Esophagus muscularis mucosa (tissue), 4 donors: ENCODE results near the gene PSMG4. TPM values are rescaled to one million over a fixed set of nuclear protein-coding genes. Genes with fewer than 3 reads are reported as not detected.

ENCODE experiments used
- DNase-seq: peaks from one replicate; pipeline ENCODE4 v3.0.0-alpha.2; 2017; ENCODE audit errors: extremely low spot score
- H3K27ac ChIP-seq, 4 donors: fragments of 200-600 bp; sonication (generic); replicated peaks in 1 of 4; 1 replicate in 3 of 4; 2 replicates in 1 of 4; pipeline ENCODE4 v1.5.1; 2016 to 2019; ENCODE audit warnings: mild to moderate bottlenecking in 1 of 4
- H3K27me3 ChIP-seq, 4 donors: fragments of 200-600 bp; sonication (generic); one replicate each; pipeline versions ENCODE4 v1.5.1 to v1.6.0; 2016 to 2019
- H3K36me3 ChIP-seq, 4 donors: fragments of 200-600 bp; sonication (generic); one replicate each; pipeline ENCODE4 v1.5.1; 2016 to 2019
- H3K4me1 ChIP-seq, 4 donors: fragments of 200-600 bp; sonication (generic); one replicate each; pipeline ENCODE4 v1.5.1; 2016 to 2019
- H3K4me3 ChIP-seq, 4 donors: fragments of 200-600 bp; sonication (generic); 1 replicate in 2 of 4; 2 replicates in 2 of 4; pipeline ENCODE4 v1.5.1; 2016 to 2019; ENCODE audit warnings: mild to moderate bottlenecking in 4 of 4, moderate library complexity in 1 of 4
- H3K9me3 ChIP-seq, 4 donors: fragments of 200-600 bp; sonication (generic); 1 replicate in 3 of 4; 2 replicates in 1 of 4; pipeline ENCODE4 v1.5.1; 2016 to 2019
- CTCF ChIP-seq, 3 experiments: fragments of 200-600 bp in 2 of 3; fragments of 450-650 bp in 1 of 3; sonication (generic) in 2 of 3; IDR thresholded peaks; one replicate each; pipeline ENCODE4 v1.5.1; 2017 to 2019; ENCODE audit warnings: antibody characterized with exemption in 3 of 3, mild to moderate bottlenecking in 2 of 3, moderate library complexity in 1 of 3
- EP300 ChIP-seq: sonication (generic); formaldehyde crosslinking; IDR thresholded peaks from one replicate; pipeline ENCODE4 v1.6.1; 2017; ENCODE audit warnings: antibody characterized with exemption
- POLR2A ChIP-seq: fragments of 450-650 bp; IDR thresholded peaks from one replicate; pipeline ENCODE4 v1.6.1; 2017; ENCODE audit warnings: antibody characterized with exemption, moderate library complexity, mild to moderate bottlenecking, low read depth
- POLR2AphosphoS5 ChIP-seq, 2 donors: sonication (generic); formaldehyde crosslinking; IDR thresholded peaks; one replicate each; pipeline ENCODE4 v1.6.1; 2017; ENCODE audit warnings: antibody characterized with exemption in 2 of 2
- WGBS: methylation state at CpG from one replicate; pipeline ENCODE4 v1.1.5; 2018; 5-methylcytosine and 5-hydroxymethylcytosine counted together
- intact Hi-C: fragments of 100-400 bp; cut with DNase I; formaldehyde crosslinking; loops from one replicate; pipeline ENCODE4 v1.15.1; 2023
- total RNA-seq, 4 donors: library from RNA; depleted of rRNA; stranded (reverse); fragments of >200 nt; gene quantifications; one replicate each; pipeline versions ENCODE4 v1.1.0 to v1.2.1, GENCODE V29; 2016

The PSMG4 gene
- total RNA-seq, 4 donors from 2014 or later = 21.4 to 28.6 (median 25.7) TPM

DNA sequence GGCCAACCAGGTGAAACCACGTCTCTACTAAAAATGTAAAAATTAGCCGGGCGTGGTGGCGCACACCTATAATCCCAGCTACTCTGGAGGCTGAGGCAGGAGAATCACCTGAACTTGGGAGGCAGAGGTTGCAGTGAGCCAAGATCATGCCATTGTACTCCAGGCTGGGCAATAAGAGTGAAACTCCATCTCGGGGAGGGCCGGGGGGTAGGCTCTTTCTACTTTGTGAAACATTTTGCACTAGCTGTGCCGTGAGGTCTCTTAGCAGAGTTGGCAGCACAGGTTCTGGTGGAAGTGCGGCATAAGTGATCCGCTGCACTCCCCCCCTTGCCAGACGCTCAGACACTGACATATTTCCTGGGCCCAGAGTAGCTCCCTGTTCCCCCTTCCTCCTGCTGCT lies 24.5 kb downstream of the PSMG4 start:
- no peaks in the 10 kb centered on the region for H3K9me3 ChIP-seq
- 88% methylated on average over 7 of the region's 10 CpGs for WGBS
- TF ChIP-seq POLR2AphosphoS5 (IDR thresholded peaks at IDR 0.05) (no peak), CTCF (IDR thresholded peaks at IDR 0.05) (no peak), POLR2A (no peak), EP300 (no peak)
- H3K27me3 ChIP-seq = no peaks in the 10 kb centered on the region
- peaks cover 21 to 41% (median 39%) of the 10 kb centered on the region in 4 donors for H3K4me1 ChIP-seq
- no peak for DNase-seq
- peak overlapping the region in 3 of 4 donors; percentile 51 to 68 (median 66) for H3K27ac ChIP-seq
- peaks cover 0 to 23% (median 8%) of the 10 kb centered on the region in 4 donors for H3K36me3 ChIP-seq
- H3K4me3 ChIP-seq = no peak overlapping the region
- intact Hi-C loops = loop anchor here (2.0 to 10.0 kb wide), 3 partner anchors 74 to 332 kb away; no protein-coding TSS in a partner anchor

DNA sequence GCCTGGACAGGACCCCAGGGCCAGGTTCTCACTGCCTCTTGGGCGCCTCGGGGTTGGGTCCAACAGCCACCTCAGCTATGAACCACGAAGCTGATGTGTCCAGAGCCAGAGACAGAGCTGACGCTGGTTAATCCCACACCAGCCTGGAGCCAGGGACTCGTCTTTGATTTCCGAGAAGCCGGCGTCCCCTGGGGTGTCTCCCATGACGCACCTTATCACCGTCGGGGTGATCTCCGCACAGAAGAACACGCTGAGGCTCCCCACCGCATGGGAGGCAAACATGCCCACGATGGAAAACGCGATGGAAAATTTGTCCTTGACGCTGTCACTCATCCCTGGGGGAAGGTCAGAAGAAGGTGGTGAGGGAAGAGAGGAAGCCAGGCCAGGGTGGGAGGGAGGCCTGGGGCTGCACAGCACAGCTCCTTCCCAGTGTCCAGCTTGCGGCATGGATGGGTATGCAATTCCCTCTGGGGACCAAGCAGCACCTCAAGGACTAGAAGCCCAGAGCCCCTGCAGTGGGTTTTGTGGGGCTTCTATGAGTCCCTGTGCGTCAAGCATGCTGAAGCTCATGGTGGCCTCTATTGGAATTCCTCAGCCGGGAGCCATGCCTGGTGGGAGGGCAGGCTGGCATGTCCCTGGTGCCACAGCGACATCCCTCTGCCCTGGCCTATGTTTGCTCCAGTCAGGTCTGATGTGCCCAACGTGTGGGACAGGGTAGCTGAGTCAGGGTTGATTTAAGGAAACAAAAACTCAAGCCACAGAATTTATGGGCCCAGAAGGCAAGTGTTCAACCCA lies 25.1 kb downstream of the PSMG4 start:
- Histone ChIP-seq H3K27ac (no peak overlapping the region), H3K9me3 (no peaks in the 10 kb centered on the region), H3K4me3 (no peak overlapping the region), H3K36me3 (peaks cover 0 to 23% (median 8%) of the 10 kb centered on the region in 4 donors), H3K4me1 (peaks cover 21 to 41% (median 39%) of the 10 kb centered on the region in 4 donors), H3K27me3 (no peaks in the 10 kb centered on the region)
- WGBS = 94% methylated on average over 15 of the region's 23 CpGs
- DNase-seq = no peak
- intact Hi-C loops = loop anchor here (2.0 to 10.0 kb wide), 3 partner anchors 73 to 331 kb away; no protein-coding TSS in a partner anchor
- TF ChIP-seq POLR2AphosphoS5 (IDR thresholded peaks at IDR 0.05) (no peak), POLR2A (no peak), EP300 (no peak), CTCF (IDR thresholded peaks at IDR 0.05) (no peak)

DNA sequence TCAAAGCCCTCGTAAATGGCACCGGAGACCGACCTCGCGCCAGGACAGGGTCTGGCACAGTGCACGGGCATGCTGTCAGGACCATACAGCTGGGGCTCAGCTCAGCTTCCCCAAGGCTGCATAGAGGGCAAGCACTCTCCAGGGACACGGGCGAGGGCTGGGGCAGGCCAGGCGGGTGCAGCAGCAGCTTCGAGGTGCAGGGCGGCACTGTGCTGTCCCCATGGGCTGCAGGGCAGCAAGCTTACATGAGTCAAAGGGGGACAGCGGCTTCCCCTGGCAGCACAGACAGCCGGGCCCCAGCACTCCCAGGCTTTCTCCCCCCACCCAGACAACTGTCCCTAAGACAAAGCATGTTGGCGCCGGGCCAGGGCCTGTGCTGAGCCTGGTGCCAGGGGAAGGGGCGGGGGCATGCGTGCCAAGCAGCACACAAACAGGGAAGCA lies 25.7 kb downstream of the PSMG4 start:
- Histone ChIP-seq H3K9me3 (no peaks in the 10 kb centered on the region), H3K36me3 (peaks cover 0 to 23% (median 8%) of the 10 kb centered on the region in 4 donors), H3K4me3 (no peak overlapping the region), H3K27ac (no peak overlapping the region), H3K27me3 (no peaks in the 10 kb centered on the region), H3K4me1 (peaks cover 24 to 44% (median 39%) of the 10 kb centered on the region in 4 donors)
- TF ChIP-seq CTCF (IDR thresholded peaks at IDR 0.05) (no peak), POLR2A (no peak), EP300 (no peak), POLR2AphosphoS5 (IDR thresholded peaks at IDR 0.05) (no peak)
- intact Hi-C loops = loop anchor here (5.0 to 10.0 kb wide), 2 partner anchors 73 to 330 kb away; no protein-coding TSS in a partner anchor
- DNase-seq = no peak
- 83% methylated on average over 14 of the region's 17 CpGs for WGBS

DNA sequence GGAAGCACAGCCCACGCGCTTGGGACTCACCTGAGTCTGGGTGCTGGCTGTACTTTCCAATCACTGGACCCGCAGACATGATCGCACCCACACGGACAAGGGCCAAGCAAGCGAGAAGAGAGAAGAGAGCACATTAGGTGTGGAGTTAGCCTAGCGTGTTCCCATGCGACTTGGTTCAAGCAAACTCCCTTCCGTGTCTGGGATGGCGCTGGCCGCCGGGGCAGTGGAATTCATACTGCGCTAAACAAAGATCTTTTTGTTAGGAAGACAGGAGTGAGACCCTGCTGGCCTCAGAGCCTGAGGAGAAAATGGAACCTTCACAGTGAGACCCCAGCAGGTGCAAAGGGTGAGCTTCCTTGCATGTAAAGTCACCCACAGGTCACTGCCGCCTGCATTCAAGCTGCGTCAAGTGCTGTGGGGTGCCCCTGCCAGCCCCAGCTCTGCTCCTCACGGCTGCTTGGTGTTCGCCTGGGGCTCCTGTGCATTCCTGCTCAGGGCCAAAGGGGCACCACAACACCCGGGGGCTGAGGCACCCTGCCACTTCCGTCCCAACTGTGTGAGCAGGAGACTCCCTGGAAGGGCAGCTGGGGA lies 26.4 kb downstream of the PSMG4 start:
- WGBS = 96% methylated on average over 13 of the region's 19 CpGs
- Histone ChIP-seq H3K4me1 (peaks cover 24 to 38% (median 33%) of the 10 kb centered on the region in 4 donors), H3K27me3 (no peaks in the 10 kb centered on the region), H3K36me3 (peaks cover 0 to 23% (median 8%) of the 10 kb centered on the region in 4 donors), H3K4me3 (no peak overlapping the region), H3K27ac (no peak overlapping the region), H3K9me3 (no peaks in the 10 kb centered on the region)
- TF ChIP-seq CTCF (IDR thresholded peaks at IDR 0.05) = no peak
- TF ChIP-seq EP300 = no peak
- no peak for TF ChIP-seq POLR2A
- TF ChIP-seq POLR2AphosphoS5 (IDR thresholded peaks at IDR 0.05) = no peak
- intact Hi-C loops = loop anchor here (10.0 kb wide), 1 partner anchor 330 kb away; no protein-coding TSS in a partner anchor
- no peak for DNase-seq
